Activated naive CD8-positive, alpha-beta T cell treated with anti-CD3 and anti-CD28 coated beads for 36 hours (primary cell): ENCODE results near the gene SCUBE2. TPM values are rescaled to one million over a fixed set of nuclear protein-coding genes. Genes with fewer than 3 reads are reported as not detected.

Source experiments
- DNase-seq: peaks from one replicate; pipeline ENCODE4 v3.0.0; 2021
- H3K27ac Mint-ChIP-seq: one replicate; pipeline ENCODE4 v1.8.0; 2022; ENCODE audit warnings: mild to moderate bottlenecking, moderate library complexity, mixed read lengths
- H3K27me3 Mint-ChIP-seq: one replicate; pipeline ENCODE4 v1.8.0; 2022; ENCODE audit warnings: mild to moderate bottlenecking, mixed read lengths
- H3K36me3 Mint-ChIP-seq: one replicate; pipeline ENCODE4 v1.8.0; 2021; ENCODE audit warnings: mild to moderate bottlenecking, mixed read lengths
- H3K4me1 Mint-ChIP-seq: one replicate; pipeline ENCODE4 v1.8.0; 2021; ENCODE audit warnings: mixed read lengths
- H3K4me3 Mint-ChIP-seq: one replicate; pipeline ENCODE4 v1.8.0; 2022; ENCODE audit warnings: mild to moderate bottlenecking, moderate library complexity, mixed read lengths
- H3K9me3 Mint-ChIP-seq: one replicate; pipeline ENCODE4 v1.8.0; 2022; ENCODE audit warnings: mixed read lengths
- total RNA-seq, 2 experiments: library from RNA; stranded (reverse); gene quantifications; one replicate each; pipeline ENCODE4 v1.2.3, GENCODE V29; 2021

The SCUBE2 gene
- total RNA-seq, result not detected

- Mint-ChIP-seq H3K36me3 (no peaks in the 10 kb centered on the region), H3K4me3 (no peak within 1 kb of the TSS), H3K9me3 (no peaks in the 10 kb centered on the region), H3K4me1 (no peaks in the 10 kb centered on the region), H3K27ac (no peak within 1 kb of the TSS), H3K27me3 (peaks cover 79% of the 10 kb centered on the region)
- peak; percentile 10 for DNase-seq
These were observed at the start of gene SCUBE2 for GRCh38 chr11:9091044-9091922. Gene SCUBE2 (minus strand): TSS chr11:9091599. CDS start chr11:9091528, 71 bp downstream.

- peaks cover 15% of the 10 kb centered on the region for H3K36me3 Mint-ChIP-seq
- H3K27ac Mint-ChIP-seq, result no peak overlapping the region
- H3K4me1 Mint-ChIP-seq, result peaks cover 13% of the 10 kb centered on the region
- no peaks in the 10 kb centered on the region for H3K27me3 Mint-ChIP-seq
- H3K9me3 Mint-ChIP-seq, result no peaks in the 10 kb centered on the region
- no peak overlapping the region for H3K4me3 Mint-ChIP-seq
- no peak for DNase-seq
These were observed 49.8 kb upstream of the SCUBE2 start for GRCh38 chr11:9141186-9141585.

GRCh38 chr11:9139628-9140357 lies 48.4 kb upstream of the SCUBE2 start:
- H3K9me3 Mint-ChIP-seq, result no peaks in the 10 kb centered on the region
- no peak overlapping the region for H3K4me3 Mint-ChIP-seq
- H3K36me3 Mint-ChIP-seq, result peaks cover 11% of the 10 kb centered on the region
- no peaks in the 10 kb centered on the region for H3K27me3 Mint-ChIP-seq
- no peak for DNase-seq
- peaks cover 9% of the 10 kb centered on the region for H3K4me1 Mint-ChIP-seq
- H3K27ac Mint-ChIP-seq, result peak overlapping the region; percentile 14

- Mint-ChIP-seq H3K27me3 (no peaks in the 10 kb centered on the region), H3K9me3 (no peaks in the 10 kb centered on the region), H3K27ac (no peak overlapping the region), H3K4me3 (no peak overlapping the region), H3K36me3 (peaks cover 11% of the 10 kb centered on the region), H3K4me1 (peaks cover 8% of the 10 kb centered on the region)
- DNase-seq, result no peak
These were observed 47.5 kb upstream of the SCUBE2 start for GRCh38 chr11:9138612-9139579.

GRCh38 chr11:9138133-9138453 lies 46.7 kb upstream of the SCUBE2 start:
- peak overlapping the region; percentile 38 for H3K27ac Mint-ChIP-seq
- H3K36me3 Mint-ChIP-seq, result peaks cover 9% of the 10 kb centered on the region
- H3K27me3 Mint-ChIP-seq, result no peaks in the 10 kb centered on the region
- DNase-seq, result no peak
- no peaks in the 10 kb centered on the region for H3K9me3 Mint-ChIP-seq
- no peak overlapping the region for H3K4me3 Mint-ChIP-seq
- peaks cover 8% of the 10 kb centered on the region for H3K4me1 Mint-ChIP-seq

GRCh38 chr11:9137293-9138132 lies 46.1 kb upstream of the SCUBE2 start:
- Mint-ChIP-seq H3K27me3 (no peaks in the 10 kb centered on the region), H3K9me3 (no peaks in the 10 kb centered on the region), H3K4me1 (peaks cover 8% of the 10 kb centered on the region), H3K36me3 (peaks cover 9% of the 10 kb centered on the region), H3K4me3 (no peak overlapping the region), H3K27ac (peak overlapping the region; percentile 38)
- peak; percentile 65 for DNase-seq

GRCh38 chr11:9136741-9137140 lies 45.3 kb upstream of the SCUBE2 start:
- Mint-ChIP-seq H3K27ac (no peak overlapping the region), H3K36me3 (peaks cover 9% of the 10 kb centered on the region), H3K27me3 (no peaks in the 10 kb centered on the region), H3K4me3 (no peak overlapping the region), H3K4me1 (peaks cover 8% of the 10 kb centered on the region), H3K9me3 (no peaks in the 10 kb centered on the region)
- no peak for DNase-seq

- no peak overlapping the region for H3K4me3 Mint-ChIP-seq
- no peaks in the 10 kb centered on the region for H3K27me3 Mint-ChIP-seq
- H3K4me1 Mint-ChIP-seq, result peaks cover 5% of the 10 kb centered on the region
- H3K36me3 Mint-ChIP-seq, result peaks cover 7% of the 10 kb centered on the region
- no peak overlapping the region for H3K27ac Mint-ChIP-seq
- DNase-seq, result no peak
- no peaks in the 10 kb centered on the region for H3K9me3 Mint-ChIP-seq
These were observed 42.6 kb upstream of the SCUBE2 start for GRCh38 chr11:9133956-9134355.

- Mint-ChIP-seq H3K27me3 (no peaks in the 10 kb centered on the region), H3K9me3 (no peaks in the 10 kb centered on the region), H3K4me3 (no peak overlapping the region), H3K36me3 (peaks cover 3% of the 10 kb centered on the region), H3K4me1 (no peaks in the 10 kb centered on the region), H3K27ac (no peak overlapping the region)
- no peak for DNase-seq
These were observed 40.9 kb upstream of the SCUBE2 start for GRCh38 chr11:9132203-9132878.

GRCh38 chr11:9130297-9130696 lies 38.9 kb upstream of the SCUBE2 start:
- Mint-ChIP-seq H3K27ac (no peak overlapping the region), H3K9me3 (no peaks in the 10 kb centered on the region), H3K27me3 (no peaks in the 10 kb centered on the region), H3K4me1 (no peaks in the 10 kb centered on the region), H3K4me3 (no peak overlapping the region), H3K36me3 (no peaks in the 10 kb centered on the region)
- no peak for DNase-seq

GRCh38 chr11:9126636-9127035 lies 35.2 kb upstream of the SCUBE2 start:
- peaks cover 1% of the 10 kb centered on the region for H3K36me3 Mint-ChIP-seq
- no peak overlapping the region for H3K4me3 Mint-ChIP-seq
- no peak for DNase-seq
- no peaks in the 10 kb centered on the region for H3K27me3 Mint-ChIP-seq
- no peaks in the 10 kb centered on the region for H3K4me1 Mint-ChIP-seq
- H3K9me3 Mint-ChIP-seq, result no peaks in the 10 kb centered on the region
- H3K27ac Mint-ChIP-seq, result no peak overlapping the region

- H3K27ac Mint-ChIP-seq, result no peak overlapping the region
- no peaks in the 10 kb centered on the region for H3K27me3 Mint-ChIP-seq
- no peak for DNase-seq
- H3K36me3 Mint-ChIP-seq, result peaks cover 1% of the 10 kb centered on the region
- no peaks in the 10 kb centered on the region for H3K4me1 Mint-ChIP-seq
- H3K4me3 Mint-ChIP-seq, result no peak overlapping the region
- no peaks in the 10 kb centered on the region for H3K9me3 Mint-ChIP-seq
These were observed 33.9 kb upstream of the SCUBE2 start for GRCh38 chr11:9125185-9125886.

- no peaks in the 10 kb centered on the region for H3K27me3 Mint-ChIP-seq
- H3K36me3 Mint-ChIP-seq, result peaks cover 1% of the 10 kb centered on the region
- no peaks in the 10 kb centered on the region for H3K9me3 Mint-ChIP-seq
- H3K4me1 Mint-ChIP-seq, result no peaks in the 10 kb centered on the region
- H3K27ac Mint-ChIP-seq, result no peak overlapping the region
- DNase-seq, result no peak
- no peak overlapping the region for H3K4me3 Mint-ChIP-seq
These were observed 32.4 kb upstream of the SCUBE2 start for GRCh38 chr11:9123595-9124304.
